ENCODE data around the gene TST. TPM values are rescaled to one million over a fixed set of nuclear protein-coding genes. Genes with fewer than 3 reads are reported as not detected.
A peak's percentile ranks its signal among the peaks of the same experiment; 100 is the strongest.

The TST gene
- total RNA-seq, 1 experiment from 2014 or later, result 99.4 TPM

GRCh38 chr22:37063431-37064420 is 44.5 kb upstream of the TST start:
- Histone ChIP-seq H3K9me3 (ENCODE audit: insufficient read depth, low read depth) (no peaks in the 10 kb centered on the region), H3K4me1 (replicated peaks; ENCODE audit: insufficient read depth) (peaks cover 31% of the 10 kb centered on the region), H3K4me3 (no peak overlapping the region), H3K79me2 (ENCODE audit: low read depth) (no peaks in the 10 kb centered on the region), H2AFZ (no peak overlapping the region), H4K20me1 (ENCODE audit: insufficient read depth) (no peaks in the 10 kb centered on the region), H3K27me3 (ENCODE audit: insufficient read depth, low read depth) (no peaks in the 10 kb centered on the region), H3K4me2 (peak overlapping the region; percentile 38), H3F3A (ENCODE audit: insufficient read depth, low read depth) (no peaks in the 10 kb centered on the region; the same call in 1 of the 2 replicates), H3K36me3 (ENCODE audit: low read depth) (no peaks in the 10 kb centered on the region), H3K27ac (no peak overlapping the region), H3K9me2 (ENCODE audit: insufficient read depth) (no peaks in the 10 kb centered on the region)
- no peak for TF ChIP-seq CTCF (conservative IDR thresholded peaks at IDR 0.05)
- no peak for TF ChIP-seq EZH2 (IDR thresholded peaks at IDR 0.05; ENCODE audit: low read depth)
- ChIA-PET CTCF (interaction anchor here (0.5 kb wide), 1 partner anchor 503 kb away, joined by 16 read pairs; no protein-coding TSS in a partner anchor), POLR2A (ENCODE audit: unreplicated experiment) (no interaction called here)
- intact Hi-C loops (cut with micrococcal nuclease; ENCODE audit: unreplicated experiment), result no loop called here
- DNase-seq, result peak; percentile 55 to 66
- BruUV-seq (replicated peaks), result no TSS peak

- no peaks in the 10 kb centered on the region for H3K79me2 ChIP-seq (ENCODE audit: low read depth)
- TF ChIP-seq CTCF (conservative IDR thresholded peaks at IDR 0.05) (no peak), EZH2 (IDR thresholded peaks at IDR 0.05; ENCODE audit: low read depth) (no peak)
- H2AFZ ChIP-seq, result no peak overlapping the region
- intact Hi-C loops (cut with micrococcal nuclease; ENCODE audit: unreplicated experiment), result no loop called here
- POLR2A ChIA-PET (ENCODE audit: unreplicated experiment), result no interaction called here
- H3K4me3 ChIP-seq, result no peak overlapping the region
- no peaks in the 10 kb centered on the region for H3K36me3 ChIP-seq (ENCODE audit: low read depth)
- no peaks in the 10 kb centered on the region for H4K20me1 ChIP-seq (ENCODE audit: insufficient read depth)
- peak overlapping the region; percentile 38 for H3K4me2 ChIP-seq
- H3K9me2 ChIP-seq (ENCODE audit: insufficient read depth), result no peaks in the 10 kb centered on the region
- H3K4me1 ChIP-seq (replicated peaks; ENCODE audit: insufficient read depth), result peaks cover 31% of the 10 kb centered on the region
- no peaks in the 10 kb centered on the region; the same call in 1 of the 2 replicates for H3F3A ChIP-seq (ENCODE audit: insufficient read depth, low read depth)
- CTCF ChIA-PET, result no interaction called here
- H3K9me3 ChIP-seq (ENCODE audit: insufficient read depth, low read depth), result no peaks in the 10 kb centered on the region
- no peak overlapping the region for H3K27ac ChIP-seq
- no peaks in the 10 kb centered on the region for H3K27me3 ChIP-seq (ENCODE audit: insufficient read depth, low read depth)
- no TSS peak for BruUV-seq (replicated peaks)
- no peak for DNase-seq
These were observed 43.6 kb upstream of the TST start for GRCh38 chr22:37062702-37063381.

- Histone ChIP-seq H3K36me3 (ENCODE audit: low read depth) (no peaks in the 10 kb centered on the region), H3K4me1 (replicated peaks; ENCODE audit: insufficient read depth) (peaks cover 31% of the 10 kb centered on the region), H2AFZ (no peak overlapping the region), H3K27me3 (ENCODE audit: insufficient read depth, low read depth) (no peaks in the 10 kb centered on the region), H3K9me3 (ENCODE audit: insufficient read depth, low read depth) (no peaks in the 10 kb centered on the region), H3K4me2 (no peak overlapping the region), H3K79me2 (ENCODE audit: low read depth) (no peaks in the 10 kb centered on the region), H3K27ac (no peak overlapping the region), H3K4me3 (no peak overlapping the region), H3K9me2 (ENCODE audit: insufficient read depth) (no peaks in the 10 kb centered on the region), H4K20me1 (ENCODE audit: insufficient read depth) (no peaks in the 10 kb centered on the region), H3F3A (ENCODE audit: insufficient read depth, low read depth) (no peaks in the 10 kb centered on the region; the same call in 1 of the 2 replicates)
- DNase-seq, result no peak
- intact Hi-C loops (cut with micrococcal nuclease; ENCODE audit: unreplicated experiment), result no loop called here
- BruUV-seq (replicated peaks), result no TSS peak
- TF ChIP-seq CTCF (conservative IDR thresholded peaks at IDR 0.05) (no peak), EZH2 (IDR thresholded peaks at IDR 0.05; ENCODE audit: low read depth) (no peak)
- CTCF ChIA-PET, result interaction anchor here (0.7 kb wide), 1 partner anchor 192 kb away, joined by 3 read pairs; no protein-coding TSS in a partner anchor
- POLR2A ChIA-PET (ENCODE audit: unreplicated experiment), result no interaction called here
These were observed 43.1 kb upstream of the TST start for GRCh38 chr22:37062376-37062675.

Measured in PC-9 (cell line).